ENCODE results near the gene RAMP1.

Gene RAMP1

DNA sequence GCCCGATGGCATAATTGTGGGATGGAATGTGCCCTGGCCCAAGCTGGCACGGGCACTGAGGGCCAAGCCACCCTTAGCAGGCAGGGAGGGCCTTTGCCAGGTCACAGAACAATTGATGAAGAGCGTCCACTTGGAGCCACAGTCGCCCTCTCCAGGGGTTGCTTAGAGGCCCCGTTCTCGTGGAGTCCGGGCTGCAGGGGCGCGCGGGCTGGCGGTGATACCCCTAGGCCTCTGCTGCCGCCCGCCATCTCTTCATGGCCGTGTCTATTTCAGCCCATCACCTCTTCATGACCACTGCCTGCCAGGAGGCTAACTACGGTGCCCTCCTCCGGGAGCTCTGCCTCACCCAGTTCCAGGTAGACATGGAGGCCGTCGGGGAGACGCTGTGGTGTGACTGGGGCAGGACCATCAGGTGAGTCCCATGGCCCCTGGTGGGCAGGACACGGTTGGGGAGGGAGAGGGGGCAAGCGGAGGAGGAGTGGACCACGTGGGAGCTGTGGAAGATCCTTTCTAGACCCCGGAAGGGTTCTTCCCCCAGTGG, 17.6 kb downstream of the RAMP1 start:
- Histone ChIP-seq H3K27me3 (ENCODE audit: insufficient read depth, low read length) (no peaks in the 10 kb centered on the region), H3K4me1 (ENCODE audit: control insufficient read depth, insufficient read depth, low read length, unreplicated experiment) (peaks cover 27% of the 10 kb centered on the region), H3K36me3 (ENCODE audit: insufficient read depth, low read length) (no peaks in the 10 kb centered on the region), H3K4me3 (ENCODE audit: low read depth, low read length) (no peak overlapping the region), H2AFZ (ENCODE audit: low read length, unreplicated experiment) (no peak overlapping the region), H3K27ac (ENCODE audit: low read depth, low read length) (no peak overlapping the region), H3K79me2 (ENCODE audit: control insufficient read depth, insufficient read depth, low read length, unreplicated experiment) (no peaks in the 10 kb centered on the region)

DNA sequence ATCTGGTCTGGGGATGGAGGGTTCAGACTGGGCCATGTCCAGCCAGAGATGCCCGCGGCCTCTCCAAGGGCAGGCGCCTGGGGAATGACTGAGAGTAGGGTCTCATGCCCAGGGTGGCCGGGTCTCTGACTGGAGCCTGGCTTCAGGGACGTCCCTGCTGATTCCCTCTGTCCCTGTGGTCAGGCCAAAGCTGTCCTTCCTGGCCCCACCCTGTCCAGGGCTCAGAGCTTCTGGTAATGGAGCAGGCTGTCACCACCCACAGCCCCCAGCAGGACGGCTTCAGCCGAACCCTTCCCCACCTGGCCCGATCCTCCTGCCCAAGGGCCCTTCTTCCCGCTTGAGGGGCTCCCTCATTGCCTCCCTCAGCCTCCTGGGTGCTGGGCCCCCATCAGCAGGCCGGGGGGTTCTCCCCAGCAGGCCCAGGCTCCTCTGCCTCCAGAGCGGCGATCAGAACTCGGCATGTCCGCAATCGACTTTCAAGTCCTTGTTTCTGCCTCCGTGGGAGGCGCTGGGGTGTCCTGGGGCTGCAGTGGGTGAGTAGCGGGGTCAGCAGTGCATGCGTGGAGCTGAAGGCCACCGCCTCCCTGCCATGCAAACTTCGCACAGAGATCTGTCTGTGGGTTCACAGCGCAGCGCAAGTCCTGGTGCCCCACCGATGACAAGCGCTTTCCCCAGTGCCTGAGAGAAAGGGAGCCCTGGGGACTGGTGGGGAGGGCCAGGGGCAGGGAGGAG, 18.3 kb downstream of the RAMP1 start:
- Histone ChIP-seq H3K79me2 (ENCODE audit: control insufficient read depth, insufficient read depth, low read length, unreplicated experiment) (no peaks in the 10 kb centered on the region), H3K27me3 (ENCODE audit: insufficient read depth, low read length) (no peaks in the 10 kb centered on the region), H3K27ac (ENCODE audit: low read depth, low read length) (no peak overlapping the region), H3K4me3 (ENCODE audit: low read depth, low read length) (no peak overlapping the region), H2AFZ (ENCODE audit: low read length, unreplicated experiment) (no peak overlapping the region), H3K36me3 (ENCODE audit: insufficient read depth, low read length) (no peaks in the 10 kb centered on the region), H3K4me1 (ENCODE audit: control insufficient read depth, insufficient read depth, low read length, unreplicated experiment) (peaks cover 27% of the 10 kb centered on the region)

DNA sequence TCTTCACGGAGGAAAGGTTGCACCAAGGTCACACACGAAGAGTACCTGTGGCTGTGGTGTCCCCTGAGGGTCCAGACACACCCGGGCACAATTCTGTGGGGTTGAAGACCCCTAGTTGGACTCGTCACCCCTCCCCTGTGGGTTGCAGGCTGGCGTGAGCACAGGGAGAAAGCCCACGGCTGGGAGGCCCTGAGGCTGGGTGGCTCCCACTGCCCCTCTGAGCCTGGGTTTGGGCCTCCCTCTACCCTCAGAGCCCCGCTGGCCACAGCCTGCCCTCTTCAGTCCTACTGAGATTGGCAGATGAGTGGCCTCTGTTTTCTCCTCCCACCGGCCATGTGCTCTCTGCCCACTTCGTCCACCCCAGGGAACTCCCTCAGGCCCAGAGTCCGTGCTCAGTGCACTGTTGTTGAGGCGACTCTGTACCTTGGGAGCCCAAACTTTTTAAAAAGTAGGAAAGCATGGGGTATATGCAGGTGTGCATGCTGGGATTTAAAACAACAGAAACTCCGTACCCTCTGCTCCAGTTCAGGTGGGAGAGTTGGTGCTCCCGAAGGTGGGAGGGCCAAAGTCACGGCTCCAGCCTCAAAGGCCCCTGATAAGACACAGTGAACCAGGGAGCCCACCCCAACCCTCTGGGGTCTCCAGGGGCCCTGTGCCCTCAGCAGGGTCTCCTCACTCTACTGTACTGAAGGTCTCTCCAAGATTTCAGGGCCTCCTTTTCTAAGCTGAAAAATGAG, 19.1 kb downstream of the RAMP1 start:
- H2AFZ ChIP-seq (ENCODE audit: low read length, unreplicated experiment), result peak overlapping the region; percentile 52
- no peak overlapping the region for H3K4me3 ChIP-seq (ENCODE audit: low read depth, low read length)
- no peaks in the 10 kb centered on the region for H3K79me2 ChIP-seq (ENCODE audit: control insufficient read depth, insufficient read depth, low read length, unreplicated experiment)
- no peaks in the 10 kb centered on the region for H3K36me3 ChIP-seq (ENCODE audit: insufficient read depth, low read length)
- peak overlapping the region; percentile 45 for H3K27ac ChIP-seq (ENCODE audit: low read depth, low read length)
- H3K27me3 ChIP-seq (ENCODE audit: insufficient read depth, low read length), result no peaks in the 10 kb centered on the region
- H3K4me1 ChIP-seq (ENCODE audit: control insufficient read depth, insufficient read depth, low read length, unreplicated experiment), result peaks cover 27% of the 10 kb centered on the region

DNA sequence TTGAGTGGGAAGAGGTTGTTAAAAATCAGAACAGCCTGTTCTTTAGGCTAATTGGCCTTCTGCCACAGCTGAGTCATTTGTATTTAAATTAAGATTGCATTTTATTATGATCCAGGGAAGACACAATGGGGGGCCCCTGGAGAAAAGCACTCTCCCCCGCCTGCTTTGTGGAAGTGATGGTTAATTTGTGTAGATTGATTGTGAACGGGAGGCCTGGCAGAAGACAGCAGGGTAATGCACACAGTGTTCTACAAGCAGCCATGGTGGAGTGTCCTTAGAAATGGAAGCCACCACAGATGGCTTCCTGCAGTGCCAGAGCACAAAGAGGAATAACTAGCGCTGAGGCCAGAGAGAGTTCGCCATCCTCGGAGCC, 19.6 kb downstream of the RAMP1 start:
- Histone ChIP-seq H3K79me2 (ENCODE audit: control insufficient read depth, insufficient read depth, low read length, unreplicated experiment) (no peaks in the 10 kb centered on the region), H2AFZ (ENCODE audit: low read length, unreplicated experiment) (peak overlapping the region; percentile 52), H3K27ac (ENCODE audit: low read depth, low read length) (peak overlapping the region; percentile 45; the same call in 1 of the 2 replicates), H3K4me3 (ENCODE audit: low read depth, low read length) (no peak overlapping the region), H3K27me3 (ENCODE audit: insufficient read depth, low read length) (no peaks in the 10 kb centered on the region), H3K36me3 (ENCODE audit: insufficient read depth, low read length) (no peaks in the 10 kb centered on the region), H3K4me1 (ENCODE audit: control insufficient read depth, insufficient read depth, low read length, unreplicated experiment) (peaks cover 22% of the 10 kb centered on the region)

- Histone ChIP-seq H3K27me3 (ENCODE audit: insufficient read depth, low read length) (no peaks in the 10 kb centered on the region), H3K4me3 (ENCODE audit: low read depth, low read length) (no peak overlapping the region), H3K4me1 (ENCODE audit: control insufficient read depth, insufficient read depth, low read length, unreplicated experiment) (peaks cover 12% of the 10 kb centered on the region), H3K79me2 (ENCODE audit: control insufficient read depth, insufficient read depth, low read length, unreplicated experiment) (no peaks in the 10 kb centered on the region), H3K27ac (ENCODE audit: low read depth, low read length) (no peak overlapping the region), H3K36me3 (ENCODE audit: insufficient read depth, low read length) (no peaks in the 10 kb centered on the region), H2AFZ (ENCODE audit: low read length, unreplicated experiment) (no peak overlapping the region)
These were observed 20.7 kb downstream of the RAMP1 start for GRCh38 chr2:237879991-237880560.

GRCh38 chr2:237882510-237883481, 23.4 kb downstream of the RAMP1 start:
- H3K79me2 ChIP-seq (ENCODE audit: control insufficient read depth, insufficient read depth, low read length, unreplicated experiment), result no peaks in the 10 kb centered on the region
- no peaks in the 10 kb centered on the region for H3K36me3 ChIP-seq (ENCODE audit: insufficient read depth, low read length)
- no peak overlapping the region for H3K27ac ChIP-seq (ENCODE audit: low read depth, low read length)
- H3K4me1 ChIP-seq (ENCODE audit: control insufficient read depth, insufficient read depth, low read length, unreplicated experiment), result peaks cover 9% of the 10 kb centered on the region
- H2AFZ ChIP-seq (ENCODE audit: low read length, unreplicated experiment), result no peak overlapping the region
- no peaks in the 10 kb centered on the region for H3K27me3 ChIP-seq (ENCODE audit: insufficient read depth, low read length)
- no peak overlapping the region for H3K4me3 ChIP-seq (ENCODE audit: low read depth, low read length)

DNA sequence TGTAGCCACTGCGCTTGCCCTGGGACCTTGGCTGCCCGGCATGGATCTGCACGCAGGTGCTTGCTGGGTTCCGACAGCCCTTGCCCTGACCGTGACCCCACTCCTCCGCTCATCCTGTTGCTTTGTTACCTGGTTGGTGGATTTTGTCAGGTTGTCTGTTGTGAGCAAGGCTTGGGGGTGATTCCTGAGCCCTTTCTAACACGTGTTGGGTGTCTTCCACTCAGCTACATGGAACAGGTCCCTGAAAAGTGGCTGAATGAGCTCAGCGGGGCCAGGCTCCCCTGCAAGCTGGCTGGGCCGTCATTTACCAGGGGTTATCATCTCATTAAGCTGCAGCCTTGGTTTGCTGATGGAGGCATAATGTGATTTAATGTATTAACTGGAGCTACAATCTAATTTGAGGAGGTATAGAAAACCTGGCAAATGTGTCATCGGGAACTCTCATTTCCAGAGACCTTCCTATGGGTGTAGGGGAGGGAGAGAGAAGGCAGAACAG, 24.6 kb downstream of the RAMP1 start:
- Histone ChIP-seq H3K27me3 (ENCODE audit: insufficient read depth, low read length) (no peaks in the 10 kb centered on the region), H3K4me3 (ENCODE audit: low read depth, low read length) (no peak overlapping the region), H3K27ac (ENCODE audit: low read depth, low read length) (no peak overlapping the region), H3K36me3 (ENCODE audit: insufficient read depth, low read length) (no peaks in the 10 kb centered on the region), H3K4me1 (ENCODE audit: control insufficient read depth, insufficient read depth, low read length, unreplicated experiment) (peaks cover 8% of the 10 kb centered on the region), H2AFZ (ENCODE audit: low read length, unreplicated experiment) (no peak overlapping the region), H3K79me2 (ENCODE audit: control insufficient read depth, insufficient read depth, low read length, unreplicated experiment) (no peaks in the 10 kb centered on the region)

- Histone ChIP-seq H3K27ac (ENCODE audit: low read depth, low read length) (no peak overlapping the region), H3K36me3 (ENCODE audit: insufficient read depth, low read length) (no peaks in the 10 kb centered on the region), H3K4me1 (ENCODE audit: control insufficient read depth, insufficient read depth, low read length, unreplicated experiment) (peaks cover 6% of the 10 kb centered on the region), H3K4me3 (ENCODE audit: low read depth, low read length) (no peak overlapping the region), H3K79me2 (ENCODE audit: control insufficient read depth, insufficient read depth, low read length, unreplicated experiment) (no peaks in the 10 kb centered on the region), H3K27me3 (ENCODE audit: insufficient read depth, low read length) (no peaks in the 10 kb centered on the region), H2AFZ (ENCODE audit: low read length, unreplicated experiment) (no peak overlapping the region)
These were observed 25.3 kb downstream of the RAMP1 start for GRCh38 chr2:237884681-237885080.

DNA sequence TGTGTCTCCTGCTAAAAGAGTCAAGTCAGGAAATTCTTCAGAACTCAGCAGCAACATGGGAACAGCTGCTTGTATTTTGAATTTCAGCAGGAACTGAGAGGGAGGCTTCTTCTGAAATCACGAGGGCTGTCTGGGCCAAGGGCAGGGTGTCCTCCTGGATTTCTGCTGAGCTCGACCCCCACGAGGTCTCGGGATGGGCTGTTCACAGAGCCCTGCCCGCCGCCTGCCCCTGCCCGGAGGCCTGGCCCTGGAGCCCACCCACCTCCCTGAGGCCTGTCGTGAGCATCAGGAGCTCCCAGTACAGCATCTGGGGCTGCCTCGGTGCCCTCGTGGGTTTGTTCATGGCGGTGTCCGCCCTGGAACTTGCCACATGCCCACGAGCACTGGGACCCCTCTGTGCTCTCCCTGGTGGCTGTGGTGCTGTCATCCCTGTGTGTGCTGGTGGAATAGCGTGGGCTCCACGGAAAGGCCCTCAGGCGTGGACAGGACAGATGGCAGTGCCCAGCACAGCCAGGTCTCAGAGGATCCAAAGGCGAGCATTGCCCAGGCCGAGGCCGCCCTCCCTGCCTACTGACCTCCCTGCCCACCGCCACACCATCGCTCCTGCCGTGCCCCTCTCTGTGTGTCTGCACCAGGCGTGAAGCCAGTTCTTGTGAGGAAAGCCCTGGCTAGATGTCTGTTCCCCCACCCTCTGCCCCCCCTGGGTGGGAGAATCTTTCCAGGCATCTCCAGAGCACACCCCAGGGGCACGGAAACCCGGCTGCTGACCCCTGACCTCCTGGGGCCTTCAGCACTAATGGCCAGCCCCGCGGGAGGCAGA, 25.9 kb downstream of the RAMP1 start:
- H3K27ac ChIP-seq (ENCODE audit: low read depth, low read length), result no peak overlapping the region
- no peak overlapping the region for H3K4me3 ChIP-seq (ENCODE audit: low read depth, low read length)
- no peak overlapping the region for H2AFZ ChIP-seq (ENCODE audit: low read length, unreplicated experiment)
- no peaks in the 10 kb centered on the region for H3K36me3 ChIP-seq (ENCODE audit: insufficient read depth, low read length)
- peaks cover 6% of the 10 kb centered on the region for H3K4me1 ChIP-seq (ENCODE audit: control insufficient read depth, insufficient read depth, low read length, unreplicated experiment)
- no peaks in the 10 kb centered on the region for H3K79me2 ChIP-seq (ENCODE audit: control insufficient read depth, insufficient read depth, low read length, unreplicated experiment)
- no peaks in the 10 kb centered on the region for H3K27me3 ChIP-seq (ENCODE audit: insufficient read depth, low read length)
